GM23338 (cell line): ENCODE measurements around the gene GLRX. TPM values are rescaled to one million over a fixed set of nuclear protein-coding genes. Genes with fewer than 3 reads are reported as not detected.

Source experiments
- ATAC-seq: fragments of 200-7000 bp; cut with Tn5 transposase; 3 replicates; pipeline ENCODE4 v1.9.1; 2020
- DNase-seq: peaks from one replicate; pipeline ENCODE4 v3.0.0-alpha.2; 2015; ENCODE audit warnings: low spot score
- H2AFZ ChIP-seq: fragments of 200-600 bp; sonication (generic); 2 replicates; pipeline ENCODE4 v1.8.0; 2016; ENCODE audit warnings: antibody characterized with exemption, mild to moderate bottlenecking, moderate library complexity
- H3F3A ChIP-seq: fragments of 200-600 bp; sonication (generic); replicated peaks from 2 replicates; pipeline ENCODE4 v1.8.0; 2017; ENCODE audit warnings: antibody characterized with exemption, mixed run types, low read depth
- H3K27ac ChIP-seq: fragments of 200-600 bp; sonication (generic); 2 replicates; pipeline ENCODE4 v1.6.1; 2016; ENCODE audit warnings: low read depth
- H3K27me3 ChIP-seq: fragments of 200-600 bp; sonication (generic); 2 replicates; pipeline ENCODE4 v1.8.0; 2016; ENCODE audit warnings: mild to moderate bottlenecking, mixed run types, moderate library complexity; ENCODE audit not compliant: insufficient read depth
- H3K36me3 ChIP-seq: fragments of 200-600 bp; sonication (generic); 2 replicates; pipeline ENCODE4 v1.8.0; 2016; ENCODE audit warnings: mild to moderate bottlenecking; ENCODE audit not compliant: insufficient read depth
- H3K4me1 ChIP-seq: fragments of 200-600 bp; sonication (generic); 2 replicates; pipeline ENCODE4 v1.8.0; 2016; ENCODE audit warnings: mild to moderate bottlenecking, moderate library complexity; ENCODE audit not compliant: insufficient read depth
- H3K4me2 ChIP-seq: fragments of 200-600 bp; sonication (generic); 2 replicates; pipeline ENCODE4 v1.7.1; 2017; ENCODE audit warnings: mixed run types
- H3K4me3 ChIP-seq: fragments of 200-600 bp; sonication (generic); 2 replicates; pipeline ENCODE4 v1.6.1; 2016; ENCODE audit warnings: mixed run types
- H3K79me2 ChIP-seq: fragments of 200-600 bp; sonication (generic); replicated peaks from 2 replicates; pipeline ENCODE4 v1.8.0; 2017; ENCODE audit warnings: mild to moderate bottlenecking; ENCODE audit not compliant: insufficient read depth
- H3K9me2 ChIP-seq: fragments of 200-600 bp; sonication (generic); 2 replicates; pipeline ENCODE4 v1.8.0; 2017; ENCODE audit not compliant: insufficient read depth
- H4K20me1 ChIP-seq: fragments of 200-600 bp; sonication (generic); replicated peaks from 2 replicates; pipeline ENCODE4 v1.8.0; 2017; ENCODE audit warnings: mild to moderate bottlenecking; ENCODE audit not compliant: insufficient read depth
- H3K27ac Mint-ChIP-seq: 2 replicates; pipeline ENCODE4 v1.8.0; 2020; ENCODE audit warnings: inconsistent platforms, mild to moderate bottlenecking, moderate library complexity, mixed read lengths
- H3K27me3 Mint-ChIP-seq: 3 replicates; pipeline ENCODE4 v1.8.0; 2022; ENCODE audit warnings: low read depth, mild to moderate bottlenecking, moderate library complexity, mixed read lengths, inconsistent platforms; ENCODE audit not compliant: insufficient read depth, poor library complexity
- H3K36me3 Mint-ChIP-seq: 3 replicates; pipeline ENCODE4 v1.8.0; 2021; ENCODE audit warnings: low read depth, mild to moderate bottlenecking, inconsistent platforms, moderate library complexity, mixed read lengths
- H3K4me1 Mint-ChIP-seq: 3 replicates; pipeline ENCODE4 v1.8.0; 2020; ENCODE audit warnings: mild to moderate bottlenecking, inconsistent platforms, mixed read lengths
- H3K4me3 Mint-ChIP-seq: 3 replicates; pipeline ENCODE4 v1.8.0; 2021; ENCODE audit warnings: moderate library complexity, mild to moderate bottlenecking, inconsistent platforms, mixed read lengths
- H3K9me3 Mint-ChIP-seq: 3 replicates; pipeline ENCODE4 v1.8.0; 2020; ENCODE audit warnings: moderate library complexity, mild to moderate bottlenecking, inconsistent platforms, mixed read lengths
- CREB1 ChIP-seq: fragments of 250-450 bp; sonication (Bioruptor Pico); IDR thresholded peaks from 2 replicates; pipeline ENCODE4 v1.5.0; 2020; ENCODE audit warnings: low read depth, mild to moderate bottlenecking, moderate library complexity
- EZH2 ChIP-seq: fragments of 200-600 bp; sonication (generic); IDR thresholded peaks from one replicate; pipeline ENCODE4 v1.8.0; 2017; ENCODE audit warnings: antibody characterized with exemption, mild to moderate bottlenecking, low read depth; ENCODE audit not compliant: unreplicated experiment
- EZH2phosphoT487 ChIP-seq: fragments of 200-600 bp; sonication (generic); IDR thresholded peaks from one replicate; pipeline ENCODE4 v1.8.1; 2018; ENCODE audit warnings: antibody characterized with exemption; ENCODE audit not compliant: unreplicated experiment
- JUNB ChIP-seq: IDR thresholded peaks from one replicate; pipeline ENCODE4 v1.6.1; 2016; ENCODE audit warnings: antibody characterized with exemption; ENCODE audit not compliant: unreplicated experiment
- NANOG ChIP-seq: IDR thresholded peaks from 2 replicates; pipeline ENCODE4 v1.6.1; 2016; ENCODE audit warnings: antibody characterized with exemption, borderline replicate concordance
- STAT1 ChIP-seq: IDR thresholded peaks from one replicate; pipeline ENCODE4 v1.6.1; 2016; ENCODE audit warnings: antibody characterized with exemption; ENCODE audit not compliant: unreplicated experiment
- ZNF114 ChIP-seq: fragments of 250-450 bp; sonication (Bioruptor Pico); IDR thresholded peaks from 2 replicates; pipeline ENCODE4 v1.5.0; 2020; ENCODE audit warnings: mild to moderate bottlenecking, moderate library complexity
- ZNF331 ChIP-seq: fragments of 250-450 bp; sonication (Bioruptor Pico); IDR thresholded peaks from 2 replicates; pipeline ENCODE4 v1.5.0; 2020; ENCODE audit warnings: low read depth, mild to moderate bottlenecking, moderate library complexity
- polyA plus RNA-seq: library from polyadenylated mRNA; unstranded; fragments of >200 nt; fragmentation: Nextera tagmentation; extraction: Ambion mirVana; gene quantifications from 2 replicates; pipeline ENCODE4 v1.2.1, GENCODE V29; 2016
- total RNA-seq: library from RNA; depleted of rRNA; stranded (reverse); fragments of >200 nt; shearing (Covaris generic); gene quantifications from 2 replicates; pipeline ENCODE4 v1.2.3, GENCODE V29; 2014
- TF ChIP-seq, protein P1 (sequence below): IDR thresholded peaks from 2 replicates; pipeline ENCODE4 v1.6.1; 2016; ENCODE audit warnings: antibody characterized with exemption
- TF ChIP-seq, protein P2 (sequence below): fragments of 250-450 bp; sonication (Bioruptor Pico); IDR thresholded peaks from 2 replicates; pipeline ENCODE4 v1.5.0; 2020; ENCODE audit warnings: mild to moderate bottlenecking, moderate library complexity
- TF ChIP-seq, protein P3 (sequence below): IDR thresholded peaks from one replicate; pipeline ENCODE4 v1.6.1; 2018; ENCODE audit warnings: antibody characterized with exemption; ENCODE audit not compliant: unreplicated experiment
- TF ChIP-seq, protein P4 (sequence below), 2 experiments: fragments of 200-600 bp in 1 of 2; sonication (generic) in 1 of 2; conservative IDR thresholded peaks; 2 replicates each; pipeline versions ENCODE4 v1.5.1 to v1.6.1; 2016 to 2017; ENCODE audit warnings: antibody characterized with exemption in 2 of 2, low read depth in 2 of 2, mild to moderate bottlenecking in 2 of 2, moderate library complexity in 1 of 2

The GLRX gene
- total and polyA plus RNA-seq, 2 experiments from 2014 or later, result 9.5 to 42.2 TPM

DNA sequence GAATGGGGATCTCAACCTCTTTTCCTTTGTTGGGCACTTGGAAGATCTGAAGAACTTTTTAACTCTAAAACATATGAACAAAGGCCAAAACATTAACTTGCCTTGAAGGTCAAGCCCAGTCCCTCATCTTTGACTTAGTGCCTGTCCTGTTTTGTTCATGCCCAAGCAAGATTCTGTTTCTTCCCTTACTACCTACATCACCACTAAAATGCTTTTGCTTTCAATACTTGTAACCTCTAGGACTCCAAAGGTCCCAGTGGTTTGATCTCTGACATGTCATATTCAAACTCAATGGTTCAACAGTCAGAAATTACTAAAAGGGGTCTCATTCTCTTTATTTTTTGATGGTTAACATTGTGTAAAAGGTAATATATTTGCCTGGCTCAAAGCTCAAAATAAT lies 24.0 kb downstream of the GLRX start:
- H3K9me3 Mint-ChIP-seq, result 0 out of 3 replicates have a peak, but pooled peaks cover 3% of the 10 kb centered on the region
- no peaks in the 10 kb centered on the region for H3K4me1 Mint-ChIP-seq
- H3K4me2 ChIP-seq, result no peak overlapping the region
- no peaks in the 10 kb centered on the region for H3K4me1 ChIP-seq
- H3K27me3 Mint-ChIP-seq, result peaks cover 1% of the 10 kb centered on the region
- no peaks in the 10 kb centered on the region for H3K79me2 ChIP-seq
- no peaks in the 10 kb centered on the region for H3K36me3 ChIP-seq
- H3F3A ChIP-seq, result no peaks in the 10 kb centered on the region
- no peaks in the 10 kb centered on the region for H4K20me1 ChIP-seq
- DNase-seq (no peak), ATAC-seq (no peak)
- H3K27ac ChIP-seq, result no peak overlapping the region
- H3K4me3 ChIP-seq, result no peak overlapping the region
- no peaks in the 10 kb centered on the region; the same call in 1 of the 3 replicates for H3K36me3 Mint-ChIP-seq
- no peak overlapping the region for H3K4me3 Mint-ChIP-seq
- no peaks in the 10 kb centered on the region for H3K27me3 ChIP-seq
- H3K9me2 ChIP-seq, result no peaks in the 10 kb centered on the region; the same call in 1 of the 2 replicates
- no peak for TF ChIP-seq STAT1
- TF ChIP-seq, protein P1, sequence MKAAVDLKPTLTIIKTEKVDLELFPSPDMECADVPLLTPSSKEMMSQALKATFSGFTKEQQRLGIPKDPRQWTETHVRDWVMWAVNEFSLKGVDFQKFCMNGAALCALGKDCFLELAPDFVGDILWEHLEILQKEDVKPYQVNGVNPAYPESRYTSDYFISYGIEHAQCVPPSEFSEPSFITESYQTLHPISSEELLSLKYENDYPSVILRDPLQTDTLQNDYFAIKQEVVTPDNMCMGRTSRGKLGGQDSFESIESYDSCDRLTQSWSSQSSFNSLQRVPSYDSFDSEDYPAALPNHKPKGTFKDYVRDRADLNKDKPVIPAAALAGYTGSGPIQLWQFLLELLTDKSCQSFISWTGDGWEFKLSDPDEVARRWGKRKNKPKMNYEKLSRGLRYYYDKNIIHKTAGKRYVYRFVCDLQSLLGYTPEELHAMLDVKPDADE, result no peak
- no peak for TF ChIP-seq ZNF331 (CRISPR knock-in tag)
- TF ChIP-seq, protein P2, sequence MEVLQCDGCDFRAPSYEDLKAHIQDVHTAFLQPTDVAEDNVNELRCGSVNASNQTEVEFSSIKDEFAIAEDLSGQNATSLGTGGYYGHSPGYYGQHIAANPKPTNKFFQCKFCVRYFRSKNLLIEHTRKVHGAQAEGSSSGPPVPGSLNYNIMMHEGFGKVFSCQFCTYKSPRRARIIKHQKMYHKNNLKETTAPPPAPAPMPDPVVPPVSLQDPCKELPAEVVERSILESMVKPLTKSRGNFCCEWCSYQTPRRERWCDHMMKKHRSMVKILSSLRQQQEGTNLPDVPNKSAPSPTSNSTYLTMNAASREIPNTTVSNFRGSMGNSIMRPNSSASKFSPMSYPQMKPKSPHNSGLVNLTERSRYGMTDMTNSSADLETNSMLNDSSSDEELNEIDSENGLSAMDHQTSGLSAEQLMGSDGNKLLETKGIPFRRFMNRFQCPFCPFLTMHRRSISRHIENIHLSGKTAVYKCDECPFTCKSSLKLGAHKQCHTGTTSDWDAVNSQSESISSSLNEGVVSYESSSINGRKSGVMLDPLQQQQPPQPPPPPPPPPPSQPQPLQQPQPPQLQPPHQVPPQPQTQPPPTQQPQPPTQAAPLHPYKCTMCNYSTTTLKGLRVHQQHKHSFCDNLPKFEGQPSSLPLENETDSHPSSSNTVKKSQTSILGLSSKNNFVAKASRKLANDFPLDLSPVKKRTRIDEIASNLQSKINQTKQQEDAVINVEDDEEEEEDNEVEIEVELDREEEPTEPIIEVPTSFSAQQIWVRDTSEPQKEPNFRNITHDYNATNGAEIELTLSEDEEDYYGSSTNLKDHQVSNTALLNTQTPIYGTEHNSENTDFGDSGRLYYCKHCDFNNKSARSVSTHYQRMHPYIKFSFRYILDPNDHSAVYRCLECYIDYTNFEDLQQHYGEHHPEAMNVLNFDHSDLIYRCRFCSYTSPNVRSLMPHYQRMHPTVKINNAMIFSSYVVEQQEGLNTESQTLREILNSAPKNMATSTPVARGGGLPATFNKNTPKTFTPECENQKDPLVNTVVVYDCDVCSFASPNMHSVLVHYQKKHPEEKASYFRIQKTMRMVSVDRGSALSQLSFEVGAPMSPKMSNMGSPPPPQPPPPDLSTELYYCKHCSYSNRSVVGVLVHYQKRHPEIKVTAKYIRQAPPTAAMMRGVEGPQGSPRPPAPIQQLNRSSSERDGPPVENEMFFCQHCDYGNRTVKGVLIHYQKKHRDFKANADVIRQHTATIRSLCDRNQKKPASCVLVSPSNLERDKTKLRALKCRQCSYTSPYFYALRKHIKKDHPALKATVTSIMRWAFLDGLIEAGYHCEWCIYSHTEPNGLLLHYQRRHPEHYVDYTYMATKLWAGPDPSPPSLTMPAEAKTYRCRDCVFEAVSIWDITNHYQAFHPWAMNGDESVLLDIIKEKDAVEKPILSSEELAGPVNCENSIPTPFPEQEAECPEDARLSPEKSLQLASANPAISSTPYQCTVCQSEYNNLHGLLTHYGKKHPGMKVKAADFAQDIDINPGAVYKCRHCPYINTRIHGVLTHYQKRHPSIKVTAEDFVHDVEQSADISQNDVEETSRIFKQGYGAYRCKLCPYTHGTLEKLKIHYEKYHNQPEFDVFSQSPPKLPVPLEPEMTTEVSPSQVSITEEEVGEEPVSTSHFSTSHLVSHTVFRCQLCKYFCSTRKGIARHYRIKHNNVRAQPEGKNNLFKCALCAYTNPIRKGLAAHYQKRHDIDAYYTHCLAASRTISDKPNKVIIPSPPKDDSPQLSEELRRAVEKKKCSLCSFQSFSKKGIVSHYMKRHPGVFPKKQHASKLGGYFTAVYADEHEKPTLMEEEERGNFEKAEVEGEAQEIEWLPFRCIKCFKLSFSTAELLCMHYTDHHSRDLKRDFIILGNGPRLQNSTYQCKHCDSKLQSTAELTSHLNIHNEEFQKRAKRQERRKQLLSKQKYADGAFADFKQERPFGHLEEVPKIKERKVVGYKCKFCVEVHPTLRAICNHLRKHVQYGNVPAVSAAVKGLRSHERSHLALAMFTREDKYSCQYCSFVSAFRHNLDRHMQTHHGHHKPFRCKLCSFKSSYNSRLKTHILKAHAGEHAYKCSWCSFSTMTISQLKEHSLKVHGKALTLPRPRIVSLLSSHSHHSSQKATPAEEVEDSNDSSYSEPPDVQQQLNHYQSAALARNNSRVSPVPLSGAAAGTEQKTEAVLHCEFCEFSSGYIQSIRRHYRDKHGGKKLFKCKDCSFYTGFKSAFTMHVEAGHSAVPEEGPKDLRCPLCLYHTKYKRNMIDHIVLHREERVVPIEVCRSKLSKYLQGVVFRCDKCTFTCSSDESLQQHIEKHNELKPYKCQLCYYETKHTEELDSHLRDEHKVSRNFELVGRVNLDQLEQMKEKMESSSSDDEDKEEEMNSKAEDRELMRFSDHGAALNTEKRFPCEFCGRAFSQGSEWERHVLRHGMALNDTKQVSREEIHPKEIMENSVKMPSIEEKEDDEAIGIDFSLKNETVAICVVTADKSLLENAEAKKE (CRISPR knock-in tag), result no peak
- TF ChIP-seq, protein P3, sequence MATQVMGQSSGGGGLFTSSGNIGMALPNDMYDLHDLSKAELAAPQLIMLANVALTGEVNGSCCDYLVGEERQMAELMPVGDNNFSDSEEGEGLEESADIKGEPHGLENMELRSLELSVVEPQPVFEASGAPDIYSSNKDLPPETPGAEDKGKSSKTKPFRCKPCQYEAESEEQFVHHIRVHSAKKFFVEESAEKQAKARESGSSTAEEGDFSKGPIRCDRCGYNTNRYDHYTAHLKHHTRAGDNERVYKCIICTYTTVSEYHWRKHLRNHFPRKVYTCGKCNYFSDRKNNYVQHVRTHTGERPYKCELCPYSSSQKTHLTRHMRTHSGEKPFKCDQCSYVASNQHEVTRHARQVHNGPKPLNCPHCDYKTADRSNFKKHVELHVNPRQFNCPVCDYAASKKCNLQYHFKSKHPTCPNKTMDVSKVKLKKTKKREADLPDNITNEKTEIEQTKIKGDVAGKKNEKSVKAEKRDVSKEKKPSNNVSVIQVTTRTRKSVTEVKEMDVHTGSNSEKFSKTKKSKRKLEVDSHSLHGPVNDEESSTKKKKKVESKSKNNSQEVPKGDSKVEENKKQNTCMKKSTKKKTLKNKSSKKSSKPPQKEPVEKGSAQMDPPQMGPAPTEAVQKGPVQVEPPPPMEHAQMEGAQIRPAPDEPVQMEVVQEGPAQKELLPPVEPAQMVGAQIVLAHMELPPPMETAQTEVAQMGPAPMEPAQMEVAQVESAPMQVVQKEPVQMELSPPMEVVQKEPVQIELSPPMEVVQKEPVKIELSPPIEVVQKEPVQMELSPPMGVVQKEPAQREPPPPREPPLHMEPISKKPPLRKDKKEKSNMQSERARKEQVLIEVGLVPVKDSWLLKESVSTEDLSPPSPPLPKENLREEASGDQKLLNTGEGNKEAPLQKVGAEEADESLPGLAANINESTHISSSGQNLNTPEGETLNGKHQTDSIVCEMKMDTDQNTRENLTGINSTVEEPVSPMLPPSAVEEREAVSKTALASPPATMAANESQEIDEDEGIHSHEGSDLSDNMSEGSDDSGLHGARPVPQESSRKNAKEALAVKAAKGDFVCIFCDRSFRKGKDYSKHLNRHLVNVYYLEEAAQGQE, result no peak
- no peak for TF ChIP-seq EZH2
- no peak for TF ChIP-seq NANOG
- TF ChIP-seq EZH2phosphoT487, result no peak
- no peak for TF ChIP-seq JUNB
- no peak for TF ChIP-seq CREB1 (CRISPR knock-in tag)
- TF ChIP-seq ZNF114 (CRISPR knock-in tag), result no peak
- TF ChIP-seq, protein P4, sequence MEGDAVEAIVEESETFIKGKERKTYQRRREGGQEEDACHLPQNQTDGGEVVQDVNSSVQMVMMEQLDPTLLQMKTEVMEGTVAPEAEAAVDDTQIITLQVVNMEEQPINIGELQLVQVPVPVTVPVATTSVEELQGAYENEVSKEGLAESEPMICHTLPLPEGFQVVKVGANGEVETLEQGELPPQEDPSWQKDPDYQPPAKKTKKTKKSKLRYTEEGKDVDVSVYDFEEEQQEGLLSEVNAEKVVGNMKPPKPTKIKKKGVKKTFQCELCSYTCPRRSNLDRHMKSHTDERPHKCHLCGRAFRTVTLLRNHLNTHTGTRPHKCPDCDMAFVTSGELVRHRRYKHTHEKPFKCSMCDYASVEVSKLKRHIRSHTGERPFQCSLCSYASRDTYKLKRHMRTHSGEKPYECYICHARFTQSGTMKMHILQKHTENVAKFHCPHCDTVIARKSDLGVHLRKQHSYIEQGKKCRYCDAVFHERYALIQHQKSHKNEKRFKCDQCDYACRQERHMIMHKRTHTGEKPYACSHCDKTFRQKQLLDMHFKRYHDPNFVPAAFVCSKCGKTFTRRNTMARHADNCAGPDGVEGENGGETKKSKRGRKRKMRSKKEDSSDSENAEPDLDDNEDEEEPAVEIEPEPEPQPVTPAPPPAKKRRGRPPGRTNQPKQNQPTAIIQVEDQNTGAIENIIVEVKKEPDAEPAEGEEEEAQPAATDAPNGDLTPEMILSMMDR (conservative IDR thresholded peaks at IDR 0.05; ENCODE audit: low read depth in 2 of 2), result no peak
- no peak overlapping the region for H3K27ac Mint-ChIP-seq
- H2AFZ ChIP-seq, result no peak overlapping the region
